ENCODE measurements around the gene GBX2.

- TF ChIP-seq, protein P1, sequence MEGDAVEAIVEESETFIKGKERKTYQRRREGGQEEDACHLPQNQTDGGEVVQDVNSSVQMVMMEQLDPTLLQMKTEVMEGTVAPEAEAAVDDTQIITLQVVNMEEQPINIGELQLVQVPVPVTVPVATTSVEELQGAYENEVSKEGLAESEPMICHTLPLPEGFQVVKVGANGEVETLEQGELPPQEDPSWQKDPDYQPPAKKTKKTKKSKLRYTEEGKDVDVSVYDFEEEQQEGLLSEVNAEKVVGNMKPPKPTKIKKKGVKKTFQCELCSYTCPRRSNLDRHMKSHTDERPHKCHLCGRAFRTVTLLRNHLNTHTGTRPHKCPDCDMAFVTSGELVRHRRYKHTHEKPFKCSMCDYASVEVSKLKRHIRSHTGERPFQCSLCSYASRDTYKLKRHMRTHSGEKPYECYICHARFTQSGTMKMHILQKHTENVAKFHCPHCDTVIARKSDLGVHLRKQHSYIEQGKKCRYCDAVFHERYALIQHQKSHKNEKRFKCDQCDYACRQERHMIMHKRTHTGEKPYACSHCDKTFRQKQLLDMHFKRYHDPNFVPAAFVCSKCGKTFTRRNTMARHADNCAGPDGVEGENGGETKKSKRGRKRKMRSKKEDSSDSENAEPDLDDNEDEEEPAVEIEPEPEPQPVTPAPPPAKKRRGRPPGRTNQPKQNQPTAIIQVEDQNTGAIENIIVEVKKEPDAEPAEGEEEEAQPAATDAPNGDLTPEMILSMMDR (IDR thresholded peaks at IDR 0.05; ENCODE audit: poor library complexity) = no peak
- TF ChIP-seq EZH2 (IDR thresholded peaks at IDR 0.05; ENCODE audit: borderline replicate concordance) = no peak
These were observed 48.0 kb downstream of the GBX2 start for GRCh38 chr2:236120141-236120601.

Data from hepatocyte (in vitro differentiated cells).